Esophagus squamous epithelium (tissue), 5 donors: Measurements from ENCODE around the gene PXMP2. TPM values are rescaled to one million over a fixed set of nuclear protein-coding genes. Genes with fewer than 3 reads are reported as not detected.

Experiments
- DNase-seq: peaks from one replicate; lab custom pipeline; 2025; lab: John Stamatoyannopoulos, UW
- H3K27ac ChIP-seq, 4 donors: fragments of 200-600 bp; sonication (generic); one replicate each; pipeline ENCODE4 v1.5.1; 2016 to 2019; ENCODE audit warnings: mild to moderate bottlenecking in 1 of 4
- H3K27me3 ChIP-seq, 4 donors: fragments of 200-600 bp; sonication (generic); 1 replicate in 3 of 4; 2 replicates in 1 of 4; pipeline versions ENCODE4 v1.5.1 to v1.6.0; 2017 to 2021; ENCODE audit warnings: antibody characterized with exemption in 1 of 4
- H3K36me3 ChIP-seq, 3 donors: fragments of 200-600 bp; sonication (generic); one replicate each; pipeline ENCODE4 v1.5.1; 2016 to 2019
- H3K4me1 ChIP-seq, 3 donors: fragments of 200-600 bp; sonication (generic); one replicate each; pipeline ENCODE4 v1.5.1; 2017 to 2019
- H3K4me3 ChIP-seq, 4 donors: fragments of 200-600 bp; sonication (generic); 1 replicate in 3 of 4; 2 replicates in 1 of 4; pipeline ENCODE4 v1.5.1; 2016 to 2019; ENCODE audit warnings: mild to moderate bottlenecking in 2 of 4, moderate library complexity in 1 of 4
- H3K9me3 ChIP-seq, 3 donors: fragments of 200-600 bp; sonication (generic); one replicate each; pipeline ENCODE4 v1.5.1; 2016 to 2019
- POLR2A ChIP-seq, 4 donors: fragments of 450-650 bp; IDR thresholded peaks; one replicate each; pipeline ENCODE4 v1.6.1; 2017; ENCODE audit warnings: antibody characterized with exemption in 4 of 4, mild to moderate bottlenecking in 4 of 4, moderate library complexity in 3 of 4
- WGBS, 2 donors: methylation state at CpG; one replicate each; pipeline ENCODE4 v1.1.5; 2018; 5-methylcytosine and 5-hydroxymethylcytosine counted together
- intact Hi-C: fragments of 100-400 bp; cut with DNase I; formaldehyde crosslinking; loops from one replicate; pipeline ENCODE4 v1.15.0; 2022
- total RNA-seq, 4 donors: library from RNA; depleted of rRNA; stranded (reverse); fragments of >200 nt; gene quantifications; one replicate each; pipeline ENCODE4 v1.1.0, GENCODE V29; 2016
- TF ChIP-seq, protein P1 (sequence below), 6 experiments: fragments of 450-650 bp in 4 of 6; fragments of 200-600 bp in 2 of 6; sonication (generic) in 2 of 6; IDR thresholded peaks; one replicate each; pipeline ENCODE4 v1.5.1; 2016 to 2019; ENCODE audit warnings: antibody characterized with exemption in 6 of 6, mild to moderate bottlenecking in 4 of 6, moderate library complexity in 4 of 6
- donor health status: DM: yes; HTN: yes; CAD: no.

PXMP2 gene
- total RNA-seq, 4 donors from 2014 or later, result 16.3 to 31.9 (median 18.5) TPM

DNA sequence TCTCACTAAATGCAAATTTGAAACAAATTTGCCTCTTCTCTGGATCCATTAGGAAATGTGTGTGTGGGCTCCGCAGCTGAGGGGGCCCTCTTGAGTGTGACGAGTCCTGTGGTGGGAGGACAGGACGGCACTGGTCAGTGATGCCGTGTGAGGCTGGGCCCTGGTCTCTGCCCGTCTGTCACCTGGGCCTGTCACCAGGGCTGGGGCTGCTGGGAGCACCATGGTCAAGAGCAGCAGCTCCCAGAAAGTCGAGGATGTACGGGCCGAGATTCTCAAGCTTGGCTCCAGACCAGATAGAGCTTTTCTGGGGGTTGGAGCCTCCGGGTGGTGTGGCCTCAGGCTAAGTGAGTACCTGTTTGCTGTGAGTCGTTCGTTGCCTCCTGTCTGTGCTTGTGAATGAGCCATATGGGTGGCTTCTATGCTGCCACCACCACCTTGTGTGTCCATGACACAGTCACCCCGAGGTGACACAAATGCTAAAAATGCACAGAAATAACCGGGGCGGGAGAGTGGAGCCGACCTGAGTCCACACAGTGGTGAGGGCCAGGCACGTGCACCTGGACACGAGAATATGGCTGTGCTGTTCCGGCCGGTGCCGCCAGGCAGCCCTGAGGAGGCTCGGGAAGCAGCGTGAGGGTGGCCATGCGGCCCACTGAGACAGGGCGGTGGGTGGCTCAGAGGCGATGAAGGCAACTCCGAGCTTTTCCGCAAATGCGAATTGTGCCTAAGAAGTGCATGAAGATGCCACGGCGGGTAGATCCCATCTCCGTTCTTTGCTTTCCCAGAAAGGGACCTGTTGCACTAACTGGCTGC is 32.0 kb downstream of the PXMP2 start:
- Histone ChIP-seq H3K36me3 (peaks cover 25 to 98% (median 47%) of the 10 kb centered on the region in 3 donors), H3K27me3 (no peaks in the 10 kb centered on the region), H3K27ac (no peak overlapping the region), H3K4me3 (no peak overlapping the region), H3K4me1 (no peaks in the 10 kb centered on the region), H3K9me3 (no peaks in the 10 kb centered on the region)
- TF ChIP-seq, protein P1, sequence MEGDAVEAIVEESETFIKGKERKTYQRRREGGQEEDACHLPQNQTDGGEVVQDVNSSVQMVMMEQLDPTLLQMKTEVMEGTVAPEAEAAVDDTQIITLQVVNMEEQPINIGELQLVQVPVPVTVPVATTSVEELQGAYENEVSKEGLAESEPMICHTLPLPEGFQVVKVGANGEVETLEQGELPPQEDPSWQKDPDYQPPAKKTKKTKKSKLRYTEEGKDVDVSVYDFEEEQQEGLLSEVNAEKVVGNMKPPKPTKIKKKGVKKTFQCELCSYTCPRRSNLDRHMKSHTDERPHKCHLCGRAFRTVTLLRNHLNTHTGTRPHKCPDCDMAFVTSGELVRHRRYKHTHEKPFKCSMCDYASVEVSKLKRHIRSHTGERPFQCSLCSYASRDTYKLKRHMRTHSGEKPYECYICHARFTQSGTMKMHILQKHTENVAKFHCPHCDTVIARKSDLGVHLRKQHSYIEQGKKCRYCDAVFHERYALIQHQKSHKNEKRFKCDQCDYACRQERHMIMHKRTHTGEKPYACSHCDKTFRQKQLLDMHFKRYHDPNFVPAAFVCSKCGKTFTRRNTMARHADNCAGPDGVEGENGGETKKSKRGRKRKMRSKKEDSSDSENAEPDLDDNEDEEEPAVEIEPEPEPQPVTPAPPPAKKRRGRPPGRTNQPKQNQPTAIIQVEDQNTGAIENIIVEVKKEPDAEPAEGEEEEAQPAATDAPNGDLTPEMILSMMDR (IDR thresholded peaks at IDR 0.05), result no peak
- TF ChIP-seq POLR2A (IDR thresholded peaks at IDR 0.05), result no peak
- intact Hi-C loops, result no loop called here
- no peak for DNase-seq
- WGBS, 2 donors, result 87 to 88% methylated on average over 16 to 19 of the region's 31 CpGs

DNA sequence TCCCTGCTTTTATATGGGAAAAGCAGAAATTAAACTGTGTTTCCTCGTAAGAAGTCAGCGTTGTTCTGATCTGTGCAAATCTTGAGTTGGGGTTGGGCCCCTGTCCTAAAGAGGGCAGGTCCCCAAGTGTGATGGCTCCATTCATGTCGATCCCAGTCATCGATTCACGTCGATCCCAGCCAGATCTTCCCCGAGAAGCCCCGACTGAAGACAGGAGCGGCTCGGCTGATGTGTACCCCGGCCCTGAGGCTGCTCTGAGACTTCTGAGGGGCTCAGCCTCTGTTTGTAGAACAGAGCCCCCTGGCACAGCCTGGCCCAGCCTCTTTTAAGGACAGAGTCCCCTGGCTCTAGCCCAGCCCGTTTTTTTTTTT is 32.6 kb downstream of the PXMP2 start:
- H3K27ac ChIP-seq, result no peak overlapping the region
- H3K4me1 ChIP-seq, result no peaks in the 10 kb centered on the region
- 89 to 95% methylated on average over 7 of the region's 12 CpGs for WGBS, 2 donors
- TF ChIP-seq, protein P1 (IDR thresholded peaks at IDR 0.05), result no peak
- no peak for TF ChIP-seq POLR2A (IDR thresholded peaks at IDR 0.05)
- no peak overlapping the region for H3K4me3 ChIP-seq
- H3K27me3 ChIP-seq, result no peaks in the 10 kb centered on the region
- H3K36me3 ChIP-seq, result peaks cover 30 to 99% (median 53%) of the 10 kb centered on the region in 3 donors
- DNase-seq, result no peak
- no peaks in the 10 kb centered on the region for H3K9me3 ChIP-seq
- intact Hi-C loops, result no loop called here

DNA sequence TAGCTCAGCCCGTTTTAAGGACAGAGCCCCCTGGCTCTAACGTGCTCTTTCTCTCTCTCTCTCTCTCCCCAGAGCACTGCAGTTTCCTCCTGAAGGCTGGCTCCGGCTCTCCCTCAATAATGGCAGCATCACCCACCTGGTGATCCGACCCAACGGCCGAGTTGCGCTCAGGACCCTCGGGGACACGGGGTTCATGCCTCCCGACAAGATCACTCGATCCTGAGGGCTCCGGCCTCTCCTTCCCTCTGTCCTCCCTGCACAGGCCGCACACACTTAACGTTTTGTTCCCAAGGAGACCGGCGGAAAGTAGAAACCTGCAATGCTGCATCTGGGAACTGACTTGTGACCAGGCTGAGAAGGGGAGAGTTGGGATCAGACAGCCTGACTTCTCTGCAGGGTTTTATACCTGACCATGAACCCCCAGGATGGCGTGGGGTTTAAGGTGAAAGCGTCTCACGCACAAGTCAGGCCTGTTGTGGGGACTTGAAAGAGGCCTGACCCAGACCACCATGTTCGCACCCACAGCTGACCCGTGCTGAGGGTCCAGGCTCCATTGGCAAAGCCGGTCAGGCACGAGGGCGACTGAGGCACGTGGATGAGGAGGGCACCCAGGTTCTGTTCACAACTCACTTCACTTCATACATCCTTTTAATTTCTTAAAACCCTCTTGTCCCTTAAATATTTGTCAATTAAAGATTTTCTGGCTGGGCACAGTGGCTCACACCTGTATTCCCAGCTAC is 33.4 kb downstream of the PXMP2 start:
- Histone ChIP-seq H3K4me1 (no peaks in the 10 kb centered on the region), H3K27ac (no peak overlapping the region), H3K36me3 (peaks cover 35 to 99% (median 57%) of the 10 kb centered on the region in 3 donors), H3K9me3 (no peaks in the 10 kb centered on the region), H3K27me3 (no peaks in the 10 kb centered on the region), H3K4me3 (no peak overlapping the region)
- WGBS, 2 donors, result 89 to 96% methylated on average over 14 to 23 of the region's 25 CpGs
- no peak for DNase-seq
- TF ChIP-seq, protein P1 (IDR thresholded peaks at IDR 0.05), result no peak
- TF ChIP-seq POLR2A (IDR thresholded peaks at IDR 0.05), result no peak
- intact Hi-C loops, result no loop called here

DNA sequence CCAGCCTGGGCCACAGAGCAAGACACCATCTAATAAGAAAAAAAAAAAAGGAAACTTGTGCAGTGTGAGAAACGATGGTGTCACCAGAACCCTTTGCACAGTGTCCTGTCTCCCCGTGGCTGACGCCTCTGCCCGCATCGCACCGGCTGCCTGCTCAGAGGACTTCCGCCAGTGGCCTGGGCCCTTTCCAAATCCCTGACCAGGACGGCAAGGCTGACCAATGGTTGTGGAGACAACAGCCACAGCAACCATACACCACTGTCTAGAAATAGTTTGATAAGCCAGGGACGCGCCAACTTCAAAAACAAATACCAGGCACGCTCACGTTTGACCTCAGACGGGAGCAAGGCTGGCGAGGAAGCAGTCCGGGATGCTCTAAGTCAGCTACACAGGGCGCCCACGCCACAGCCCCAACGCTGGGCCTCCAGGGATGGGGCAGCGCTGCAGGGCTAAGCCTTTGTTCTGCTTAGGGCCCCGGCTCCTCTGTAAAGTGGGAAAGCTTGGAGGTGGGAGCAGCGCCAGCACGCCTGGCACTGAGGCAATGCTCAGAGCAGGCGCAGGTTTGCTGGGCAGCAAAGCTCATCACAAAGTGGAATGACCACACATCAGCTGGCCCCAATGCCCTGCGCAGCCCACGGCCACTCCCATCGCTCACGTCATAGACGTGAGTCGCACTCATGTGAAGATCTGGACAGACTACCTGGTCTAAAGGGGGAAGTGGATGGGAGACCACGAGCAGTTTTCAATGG is 35.8 kb downstream of the PXMP2 start:
- WGBS, 2 donors, result 82 to 87% methylated on average over 15 to 16 of the region's 30 CpGs
- Histone ChIP-seq H3K27me3 (no peaks in the 10 kb centered on the region), H3K4me3 (no peak overlapping the region), H3K27ac (no peak overlapping the region), H3K4me1 (no peaks in the 10 kb centered on the region), H3K9me3 (no peaks in the 10 kb centered on the region), H3K36me3 (peaks cover 47 to 99% (median 54%) of the 10 kb centered on the region in 3 donors)
- no peak for DNase-seq
- TF ChIP-seq, protein P1 (IDR thresholded peaks at IDR 0.05), result no peak
- no peak for TF ChIP-seq POLR2A (IDR thresholded peaks at IDR 0.05)
- intact Hi-C loops, result no loop called here
